ENCODE results near the gene CYBC1. TPM values are rescaled to one million over a fixed set of nuclear protein-coding genes. Genes with fewer than 3 reads are reported as not detected.

CYBC1 gene
- total and polyA plus RNA-seq, 2 of the 8 experiments (the other 6 are each of a cell fraction or from before 2014, with no cell fraction given), result 74.6 to 81.4 TPM

DNA sequence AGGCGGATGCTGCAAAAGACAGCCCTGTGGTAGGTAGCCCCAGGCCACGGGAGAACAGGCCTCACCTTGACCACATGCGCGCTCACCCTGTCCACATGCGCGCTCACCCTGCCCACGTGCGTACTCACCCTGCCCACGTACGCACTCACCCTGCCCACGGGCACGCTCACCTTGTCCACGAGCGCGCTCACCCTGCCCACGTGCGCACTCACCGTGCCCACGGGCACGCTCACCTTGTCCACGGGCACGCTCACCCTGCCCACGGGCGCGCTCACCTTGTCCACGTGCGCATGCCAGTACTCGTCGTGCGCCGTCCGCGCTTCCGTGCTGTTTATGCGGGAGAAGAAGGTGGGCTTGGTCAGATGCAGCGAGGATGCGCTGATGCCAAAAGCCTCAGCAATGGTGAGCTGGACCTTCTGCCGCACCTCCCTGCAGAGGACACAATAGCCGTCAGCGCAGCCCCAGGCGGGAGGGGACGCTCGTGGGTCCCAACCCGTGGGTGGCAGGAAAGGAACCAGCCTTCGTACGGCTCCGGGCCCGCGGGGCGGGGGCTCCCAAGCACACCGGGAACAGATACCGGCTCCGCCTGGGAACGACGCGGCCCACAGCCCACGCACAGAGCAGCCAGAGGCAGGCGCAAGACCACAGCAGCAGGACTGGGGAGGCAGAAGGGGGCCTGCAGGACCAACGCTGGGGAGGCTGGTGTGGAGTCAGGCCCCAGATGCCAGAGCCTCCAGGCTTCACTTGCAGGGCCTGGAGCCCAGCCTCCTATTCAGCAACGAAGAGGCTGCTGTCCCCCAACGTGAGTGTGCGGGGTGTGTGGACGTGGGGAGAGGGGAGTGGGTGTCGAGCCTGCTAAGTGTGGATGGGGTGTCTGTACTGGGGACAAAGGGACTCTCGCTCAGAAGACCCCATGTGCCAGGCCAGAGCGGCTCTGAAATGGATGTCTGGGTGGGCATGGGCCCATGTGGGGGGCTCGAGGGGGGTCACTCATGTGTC, 46.6 kb downstream of the CYBC1 start (continued):
- no peak for TF ChIP-seq ZNF274 (IDR thresholded peaks at IDR 0.05; ENCODE audit: borderline replicate concordance, extremely low read depth, low read length)

Measured in H1 (cell line).